NCI-H345 (cell line): ENCODE data around the gene INHBE.
"Not testable (repeated sequence)": the region's sequence is repeated elsewhere in the genome, so short reads cannot be mapped to it uniquely, and the experiment has no call there.

Experiments
- DNase-seq: peaks from one replicate; lab custom pipeline; 2025; lab: John Stamatoyannopoulos, UW

INHBE gene, protein sequence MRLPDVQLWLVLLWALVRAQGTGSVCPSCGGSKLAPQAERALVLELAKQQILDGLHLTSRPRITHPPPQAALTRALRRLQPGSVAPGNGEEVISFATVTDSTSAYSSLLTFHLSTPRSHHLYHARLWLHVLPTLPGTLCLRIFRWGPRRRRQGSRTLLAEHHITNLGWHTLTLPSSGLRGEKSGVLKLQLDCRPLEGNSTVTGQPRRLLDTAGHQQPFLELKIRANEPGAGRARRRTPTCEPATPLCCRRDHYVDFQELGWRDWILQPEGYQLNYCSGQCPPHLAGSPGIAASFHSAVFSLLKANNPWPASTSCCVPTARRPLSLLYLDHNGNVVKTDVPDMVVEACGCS

DNA sequence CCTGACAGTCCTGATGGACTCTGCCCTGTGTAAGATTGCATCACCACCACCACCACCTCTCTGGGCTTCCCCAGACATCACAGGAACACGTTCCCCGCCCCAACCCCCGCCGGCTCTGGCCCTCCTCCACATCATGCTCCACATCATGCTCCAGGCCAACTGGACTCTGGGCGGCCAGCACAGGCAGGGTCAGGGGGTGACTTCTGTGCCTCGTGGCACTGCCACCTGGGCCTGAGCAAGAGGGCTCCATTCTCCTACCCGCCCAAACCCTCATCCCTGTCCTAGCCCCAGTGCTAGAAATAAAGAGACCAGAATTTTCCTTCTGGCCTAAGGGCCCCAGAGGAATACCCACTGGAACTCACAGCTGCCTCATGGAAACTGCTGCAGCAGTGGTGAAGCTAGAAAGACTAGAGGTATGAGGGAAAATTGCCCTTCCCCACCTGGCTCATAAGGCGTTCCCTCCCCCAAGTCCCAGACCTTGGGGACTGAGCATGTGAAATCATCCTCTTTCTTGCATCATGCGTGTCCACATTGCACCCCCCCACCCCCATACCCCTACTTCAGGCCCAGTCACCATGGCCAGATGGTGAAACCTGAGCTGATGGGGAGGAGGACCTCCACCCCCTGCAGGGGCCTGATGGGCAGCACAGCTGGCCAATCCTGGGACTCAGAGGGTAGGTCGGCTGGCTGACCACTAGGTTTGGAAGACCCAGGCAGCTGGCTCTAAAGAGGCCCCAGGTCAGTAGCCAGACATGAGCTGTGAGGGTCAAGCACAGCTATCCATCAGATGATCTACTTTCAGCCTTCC, at the start of gene INHBE:
INHBE (plus strand) TSS at position 742 of the 808 bp plus-strand sequence. CDS start 230 bp downstream, outside the sequence.
- no peak for DNase-seq

DNA sequence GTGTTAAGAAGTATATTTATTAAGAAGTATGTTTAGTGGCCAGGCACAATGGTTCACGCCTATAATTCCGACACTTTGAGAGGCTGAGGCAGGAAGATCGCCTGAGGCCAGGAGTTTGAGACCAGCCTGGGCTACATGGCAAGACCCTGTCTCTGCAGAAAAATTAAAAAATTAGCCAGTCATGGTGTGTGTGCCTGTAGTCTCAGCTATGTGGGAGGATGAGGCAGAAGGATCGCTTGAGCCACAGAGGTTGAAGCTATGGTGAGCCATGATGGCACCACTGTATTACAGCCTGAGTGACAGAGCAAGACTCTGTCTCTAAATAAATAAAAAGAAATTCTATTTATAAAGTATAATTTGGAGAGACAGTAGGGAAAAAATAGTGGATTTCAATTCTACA, 44.6 kb upstream of the INHBE start:
- DNase-seq: no peak

DNA sequence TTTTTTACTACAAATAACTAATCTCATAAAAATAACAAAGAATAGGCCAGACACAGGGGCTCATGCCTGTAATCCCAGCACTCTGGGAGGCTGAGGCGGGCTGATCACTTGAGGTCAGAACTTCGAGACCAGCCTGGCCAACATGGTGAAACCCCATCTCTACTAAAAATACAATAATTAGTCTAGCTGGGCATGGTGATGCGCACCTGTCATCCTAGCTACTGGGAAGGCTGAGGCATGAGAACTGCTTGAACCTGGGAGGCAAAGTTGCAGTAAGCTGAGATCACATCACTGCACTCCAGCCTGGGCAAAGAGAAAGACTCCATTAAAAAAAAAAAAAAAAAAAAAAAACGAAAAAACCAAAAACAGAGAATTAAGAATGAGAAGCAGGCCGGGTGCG, 40.9 kb upstream of the INHBE start:
- DNase-seq: not testable (repeated sequence)

DNA sequence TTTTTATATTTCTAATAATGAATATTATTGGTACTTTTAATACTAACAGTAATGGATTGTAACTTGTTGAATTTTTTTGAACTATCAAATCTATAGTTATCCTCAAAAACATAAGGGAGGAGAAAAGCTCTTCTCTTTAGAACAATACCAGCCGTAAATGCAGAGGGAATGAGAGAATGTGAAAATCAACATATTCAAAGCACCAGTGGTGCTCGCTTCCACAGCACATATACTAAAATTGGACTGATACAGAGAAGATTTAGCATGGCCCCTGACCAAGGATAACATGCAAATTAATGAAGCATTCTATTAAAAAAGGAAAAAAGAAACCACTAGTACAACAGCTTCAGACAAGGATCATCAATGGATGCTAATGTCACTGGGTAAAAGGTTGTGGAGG, 40.0 kb upstream of the INHBE start:
- no peak for DNase-seq

DNA sequence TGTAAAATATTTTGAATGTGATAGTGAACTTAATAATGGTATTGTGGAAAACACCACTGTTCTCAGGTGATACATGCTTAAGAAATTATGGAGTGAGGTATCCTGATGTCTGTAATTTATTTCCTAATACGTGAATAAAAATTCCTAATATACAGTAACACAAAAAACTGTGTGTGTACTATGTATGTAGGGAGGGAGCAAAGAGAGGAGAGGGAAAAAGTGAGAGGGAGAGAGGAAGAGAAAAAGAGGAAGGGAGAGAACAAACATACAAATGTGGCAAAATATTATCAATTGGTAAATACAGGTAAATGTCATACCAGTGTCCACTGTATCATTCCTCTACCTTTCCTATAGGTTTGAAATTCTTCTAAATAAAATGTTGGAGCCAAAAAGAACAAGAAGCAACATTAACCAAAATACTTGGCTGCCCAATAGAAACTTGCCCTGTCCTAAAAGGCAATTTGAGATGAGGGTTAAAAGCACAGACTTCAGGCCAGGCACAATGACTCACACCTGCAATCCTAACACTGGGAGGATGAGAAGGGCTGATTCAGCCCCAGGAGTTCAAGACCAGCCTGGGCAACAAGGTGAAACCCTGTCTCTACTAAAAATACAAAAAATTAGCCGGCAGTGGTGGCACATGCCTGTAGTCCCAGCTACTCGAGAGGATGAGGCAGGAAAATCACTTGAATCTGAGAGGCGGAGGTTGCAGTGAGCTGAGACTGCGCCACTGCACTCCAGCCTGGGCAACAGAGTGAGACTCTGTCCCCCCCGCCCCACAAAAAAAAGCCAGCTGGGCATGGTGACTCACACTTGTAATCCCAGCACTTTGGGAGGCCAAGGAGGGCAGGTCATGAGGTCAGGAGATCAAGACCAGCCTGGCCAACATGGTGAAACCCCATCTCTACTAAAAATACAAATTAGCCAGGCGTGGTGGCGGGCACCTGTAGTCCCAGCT, 38.8 kb upstream of the INHBE start:
- no peak for DNase-seq

DNA sequence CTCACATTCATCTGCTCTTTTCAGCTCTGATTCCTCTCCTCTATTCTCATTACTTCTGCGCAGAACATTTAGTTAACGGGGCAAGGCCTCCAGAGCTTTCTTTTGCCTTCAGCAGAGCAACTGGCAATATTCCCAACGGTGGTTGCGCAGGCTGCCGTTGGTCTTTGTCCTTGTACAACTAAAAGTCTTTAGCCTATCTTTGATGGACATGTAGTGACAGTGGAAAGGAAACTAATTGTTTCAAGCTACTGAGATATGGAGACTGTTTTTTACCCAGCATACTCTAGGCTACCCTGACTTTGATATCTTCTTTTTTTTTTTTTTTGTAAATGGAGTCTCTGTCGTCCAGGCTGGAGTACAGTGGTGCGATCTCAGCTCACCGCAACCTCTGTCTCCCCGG, 36.9 kb upstream of the INHBE start:
- DNase-seq: no peak

DNA sequence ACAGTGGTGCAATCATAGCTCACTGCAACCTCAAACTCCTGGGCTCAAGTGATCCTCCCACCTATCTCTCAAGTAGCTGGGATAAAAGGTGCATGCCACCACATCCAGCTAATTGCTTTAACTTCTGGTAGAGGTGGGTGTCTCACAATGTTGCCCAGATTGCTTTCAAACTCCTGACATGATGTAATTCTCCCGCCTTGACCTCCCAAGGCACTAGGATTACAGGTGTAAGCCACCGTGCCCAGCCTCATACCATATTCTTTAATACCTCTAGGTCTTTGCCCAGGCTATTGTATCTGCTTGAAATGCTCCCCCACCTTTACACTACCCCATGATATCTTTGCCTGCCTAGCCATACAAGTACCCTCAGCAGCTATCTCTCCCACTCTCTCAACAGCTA, 35.6 kb upstream of the INHBE start:
- DNase-seq: no peak

DNA sequence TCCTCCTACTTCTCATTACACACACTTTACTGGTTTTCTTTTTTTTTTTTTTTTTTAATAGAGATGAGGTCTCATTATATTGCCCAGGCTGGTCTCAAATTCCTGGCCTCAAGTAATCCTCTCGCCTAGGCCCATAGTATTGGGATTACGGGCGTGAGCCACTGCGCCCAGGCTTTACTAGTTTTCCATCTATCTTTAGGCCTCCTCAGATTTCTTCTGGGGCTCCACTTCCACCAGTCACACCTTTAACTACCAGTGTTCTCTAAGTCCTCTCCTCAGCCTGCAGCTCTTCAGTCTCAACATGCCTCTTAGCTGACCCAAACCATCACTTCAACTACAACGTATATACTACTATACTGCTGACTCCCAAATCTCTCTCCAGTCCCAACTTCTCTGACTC, 34.6 kb upstream of the INHBE start:
- DNase-seq: no peak

DNA sequence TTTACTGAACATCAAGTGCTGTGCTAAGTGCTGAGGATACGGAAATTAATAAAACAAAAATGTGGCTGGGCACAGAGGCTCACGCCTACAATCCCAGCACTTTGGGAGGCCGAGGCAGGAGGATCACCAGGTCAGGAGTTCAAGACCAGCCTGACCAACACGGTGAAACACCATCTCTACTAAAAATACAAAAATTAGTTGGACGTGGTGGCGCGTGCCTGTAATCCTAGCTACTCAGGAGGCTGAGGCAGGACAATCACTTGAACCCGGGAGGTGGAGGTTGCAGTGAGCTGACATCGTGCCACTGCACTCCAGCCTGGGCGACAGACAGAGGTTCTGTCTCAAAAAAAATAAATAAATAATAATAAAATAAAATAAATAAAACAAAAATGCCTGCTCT, 28.2 kb upstream of the INHBE start:
- DNase-seq: not testable (repeated sequence)

DNA sequence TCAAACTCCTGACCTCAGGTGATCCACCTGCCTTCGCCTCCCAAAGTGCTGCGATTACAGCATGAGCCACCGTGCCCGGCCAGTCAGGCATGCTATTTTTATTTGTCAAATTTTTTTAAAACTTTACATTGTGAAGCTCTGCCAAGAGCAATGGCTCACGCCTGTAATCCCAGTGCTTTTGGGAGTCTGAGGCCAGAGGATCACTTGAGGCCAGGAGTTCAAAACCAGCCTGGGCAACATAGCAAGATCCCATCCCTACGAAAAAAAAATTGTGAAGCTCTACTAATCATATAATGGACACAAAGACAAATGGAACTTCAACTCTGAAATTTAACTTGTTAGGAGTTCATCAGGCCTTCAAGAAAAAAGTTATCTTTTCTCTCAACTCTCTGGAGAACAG, 26.1 kb upstream of the INHBE start:
- no peak for DNase-seq

DNA sequence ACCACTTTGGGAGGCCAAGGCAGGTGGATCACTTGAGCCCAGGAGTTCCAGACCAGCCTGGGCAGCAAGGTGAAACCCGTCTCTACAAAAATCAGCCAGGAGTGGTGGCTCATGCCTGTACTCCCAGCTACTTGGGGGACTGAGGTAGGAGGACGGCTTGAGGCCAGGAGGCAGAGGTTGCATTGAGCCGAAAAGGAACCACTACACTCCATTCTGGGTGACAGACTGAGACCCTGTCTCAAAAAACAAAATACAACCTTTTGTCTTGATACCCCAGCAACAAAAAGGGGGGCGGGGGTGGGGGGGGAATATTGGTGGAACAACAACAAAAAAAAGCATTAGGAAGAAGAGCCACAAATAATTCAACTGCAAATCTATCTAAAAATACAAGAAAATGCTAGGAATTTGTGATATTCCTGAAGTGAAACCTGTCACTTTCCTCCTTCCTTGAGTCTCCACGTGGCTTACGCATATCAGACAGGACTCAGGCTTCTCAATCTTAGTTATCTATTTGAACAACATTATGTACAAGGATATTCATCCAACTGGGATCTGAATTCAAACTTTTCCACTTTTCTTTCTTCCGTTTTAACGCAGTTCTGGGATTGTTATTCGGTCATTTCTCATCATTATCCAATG, 25.5 kb upstream of the INHBE start:
- no peak for DNase-seq

DNA sequence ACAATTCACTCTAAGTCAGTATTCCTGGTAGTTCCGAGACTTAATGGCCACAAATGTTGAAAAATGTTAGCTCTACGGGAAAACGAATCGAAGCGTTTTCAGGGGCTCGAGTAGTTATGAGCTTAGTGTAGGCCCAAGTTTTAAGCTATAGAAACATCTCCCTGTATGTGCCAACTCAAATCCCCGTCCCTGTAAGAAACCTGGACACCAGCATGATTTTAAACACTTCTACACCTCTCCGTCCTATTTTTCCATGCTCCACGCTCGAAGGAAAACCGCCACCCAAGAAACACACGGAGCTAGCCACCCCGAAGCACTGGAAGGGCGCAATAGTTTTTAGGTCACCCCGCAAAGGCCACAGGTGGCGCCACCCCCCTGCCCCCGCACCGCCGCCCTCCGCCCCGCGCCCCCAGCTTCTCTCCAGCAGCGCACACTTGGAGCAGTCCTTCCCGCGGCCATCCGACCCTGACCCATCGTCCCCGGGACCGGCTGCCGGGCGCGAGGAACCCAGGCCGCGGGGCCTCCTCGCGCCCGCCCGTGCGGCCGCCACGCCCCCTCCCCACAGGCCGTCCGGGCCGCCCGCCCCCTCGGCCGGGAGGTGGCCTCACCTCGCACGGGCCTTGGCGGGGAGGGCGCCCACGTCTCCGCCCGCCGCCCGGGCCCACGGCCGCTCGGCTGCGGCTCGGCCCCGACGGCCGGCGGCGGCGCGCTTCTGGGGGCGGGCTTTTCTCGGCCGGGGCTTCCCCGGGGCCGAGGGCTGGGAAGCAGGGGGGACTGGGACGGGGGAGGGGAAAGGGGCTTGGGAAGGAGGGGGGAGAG, 24.8 kb upstream of the INHBE start:
- DNase-seq: no peak

DNA sequence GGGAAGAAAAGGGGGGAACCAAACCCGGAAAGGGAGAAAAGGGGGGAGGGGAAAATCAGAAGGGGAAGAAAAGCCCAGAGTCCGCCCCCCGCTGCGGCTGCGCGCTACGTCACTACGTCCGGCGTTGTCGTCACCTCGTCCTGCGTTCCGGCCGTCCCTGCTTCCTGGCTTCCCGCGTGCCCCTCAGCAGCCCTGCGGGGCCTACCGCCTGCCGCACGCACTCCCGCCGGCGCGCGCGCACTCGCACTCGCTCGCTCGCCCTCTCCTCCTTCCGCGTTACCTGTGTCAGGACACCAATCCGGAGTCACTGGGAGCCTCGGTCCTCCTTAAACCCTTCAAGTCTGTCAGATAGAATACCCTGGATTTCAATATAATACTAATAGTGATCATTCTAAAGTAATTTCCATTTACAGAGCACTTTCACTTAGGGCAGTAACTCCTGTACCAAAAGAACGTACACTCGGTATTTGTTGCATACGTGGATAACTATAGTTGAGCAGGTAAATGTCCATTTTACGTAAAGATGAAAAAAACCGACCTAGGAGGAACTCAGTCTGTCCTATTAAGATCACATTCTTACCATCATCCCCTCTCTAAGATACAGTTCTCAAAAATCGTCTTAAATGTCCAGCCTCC, 24.1 kb upstream of the INHBE start, which contains the start of gene R3HDM2:
R3HDM2 (minus strand) TSS at position 113 of the 636 bp plus-strand sequence. CDS start 120,615 bp downstream, outside the sequence.
- DNase-seq: peak; percentile 96

DNA sequence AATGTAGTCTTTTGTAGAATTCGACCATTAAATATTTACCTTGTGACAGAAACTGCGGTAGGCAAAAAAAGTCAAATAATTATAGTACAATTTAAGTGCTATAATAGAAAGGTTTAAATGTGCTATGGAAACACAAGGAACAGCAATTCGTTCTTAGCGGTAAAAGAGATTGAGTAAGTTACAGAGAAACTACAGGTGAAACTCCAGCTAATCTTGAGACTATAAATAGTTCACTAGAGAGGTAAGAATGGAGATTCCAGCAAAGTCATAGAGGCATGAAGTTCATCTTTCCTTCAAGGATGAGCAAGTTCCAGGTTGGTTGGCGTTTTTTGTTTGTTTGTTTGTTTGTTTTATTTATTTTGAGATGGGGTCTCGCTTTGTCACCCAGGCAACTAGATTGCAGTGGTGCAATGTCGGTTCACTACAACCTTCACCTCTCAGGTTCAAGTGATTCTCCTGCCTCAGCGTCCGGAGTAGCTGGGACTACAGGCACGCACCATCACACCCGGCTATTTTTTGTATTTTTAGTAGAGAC, 23.4 kb upstream of the INHBE start:
- DNase-seq: no peak

DNA sequence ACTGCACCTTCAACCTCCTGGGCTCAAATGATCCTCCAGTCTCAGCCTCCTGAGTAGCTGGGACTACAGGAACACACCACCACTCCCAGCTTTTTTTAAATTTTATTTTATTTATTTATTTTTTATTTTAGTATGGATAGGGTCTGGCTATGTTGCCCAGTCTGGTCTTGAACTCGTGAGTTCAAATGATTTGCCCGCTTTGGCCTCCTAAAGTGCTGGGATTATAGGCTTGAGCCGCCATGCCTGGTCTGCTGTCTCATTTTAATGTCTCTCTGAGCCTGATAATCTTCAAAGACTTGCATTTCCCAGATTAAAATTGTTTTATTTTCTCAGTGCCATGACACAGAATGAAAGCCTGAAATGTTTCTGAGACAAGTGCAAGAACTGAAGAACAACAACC, 21.7 kb upstream of the INHBE start:
- no peak for DNase-seq

DNA sequence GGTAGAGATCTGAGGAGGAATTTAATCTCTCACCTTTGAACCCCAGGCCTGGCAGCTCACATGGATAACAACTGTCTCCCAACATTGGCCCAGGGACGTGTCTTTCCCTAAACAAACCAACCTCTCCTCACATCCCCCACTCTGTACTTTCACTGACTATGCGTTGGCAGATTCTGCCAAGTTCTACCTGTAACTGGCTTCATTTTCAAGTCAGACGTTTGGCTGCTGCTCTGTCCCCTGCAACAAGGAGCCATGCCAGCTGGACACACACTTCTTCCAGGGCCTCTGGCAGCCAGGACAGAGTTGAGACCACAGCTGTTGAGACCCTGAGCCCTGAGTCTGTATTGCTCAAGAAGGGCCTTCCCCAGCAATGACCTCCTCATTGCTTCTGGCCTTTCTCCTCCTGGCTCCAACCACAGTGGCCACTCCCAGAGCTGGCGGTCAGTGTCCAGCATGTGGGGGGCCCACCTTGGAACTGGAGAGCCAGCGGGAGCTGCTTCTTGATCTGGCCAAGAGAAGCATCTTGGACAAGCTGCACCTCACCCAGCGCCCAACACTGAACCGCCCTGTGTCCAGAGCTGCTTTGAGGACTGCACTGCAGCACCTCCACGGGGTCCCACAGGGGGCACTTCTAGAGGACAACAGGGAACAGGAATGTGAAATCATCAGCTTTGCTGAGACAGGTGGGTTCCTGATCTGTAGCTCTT, 20.4 kb upstream of the INHBE start, which contains the start of gene INHBC:
INHBC (plus strand) TSS at position 268 of the 707 bp plus-strand sequence; CDS start at position 371, 103 bp downstream.
- DNase-seq: no peak

DNA sequence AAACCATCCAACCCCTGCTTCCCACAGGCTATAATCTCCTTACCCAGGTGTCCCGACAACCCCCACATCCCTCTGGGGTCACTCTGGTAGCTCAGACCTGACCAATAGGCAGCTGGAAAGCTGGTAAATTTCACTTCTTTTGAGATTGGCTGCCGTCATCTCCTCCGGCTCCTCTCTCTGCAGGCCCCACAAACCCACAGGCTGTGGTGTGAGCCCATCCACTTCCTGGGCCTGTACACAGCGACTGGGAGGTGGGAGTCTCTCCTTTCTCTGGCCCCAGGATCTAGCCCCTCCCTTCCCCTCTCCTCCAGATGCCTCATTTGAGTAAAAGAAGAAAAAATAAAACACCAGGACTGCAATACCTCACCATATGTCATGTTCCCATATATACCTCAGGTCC, 19.8 kb upstream of the INHBE start:
- DNase-seq: no peak

DNA sequence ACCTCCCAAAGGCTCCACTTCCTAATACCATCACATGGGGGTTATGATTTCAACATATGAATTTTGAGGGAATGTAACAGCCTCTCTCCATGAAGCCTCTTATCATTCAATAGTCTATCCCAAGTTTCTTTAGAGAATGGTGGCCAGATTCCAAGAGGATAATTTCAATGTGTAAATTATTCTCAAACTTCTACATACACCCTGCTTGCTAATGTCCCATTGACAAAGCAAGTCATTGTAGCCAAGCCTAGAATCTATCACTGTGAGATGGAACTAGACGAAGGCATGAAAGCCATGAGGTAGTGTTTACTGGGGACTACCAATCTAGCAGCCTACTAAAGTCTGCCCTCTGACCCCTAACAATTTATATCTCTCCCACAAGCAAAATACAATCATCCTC, 16.7 kb upstream of the INHBE start:
- DNase-seq: no peak

DNA sequence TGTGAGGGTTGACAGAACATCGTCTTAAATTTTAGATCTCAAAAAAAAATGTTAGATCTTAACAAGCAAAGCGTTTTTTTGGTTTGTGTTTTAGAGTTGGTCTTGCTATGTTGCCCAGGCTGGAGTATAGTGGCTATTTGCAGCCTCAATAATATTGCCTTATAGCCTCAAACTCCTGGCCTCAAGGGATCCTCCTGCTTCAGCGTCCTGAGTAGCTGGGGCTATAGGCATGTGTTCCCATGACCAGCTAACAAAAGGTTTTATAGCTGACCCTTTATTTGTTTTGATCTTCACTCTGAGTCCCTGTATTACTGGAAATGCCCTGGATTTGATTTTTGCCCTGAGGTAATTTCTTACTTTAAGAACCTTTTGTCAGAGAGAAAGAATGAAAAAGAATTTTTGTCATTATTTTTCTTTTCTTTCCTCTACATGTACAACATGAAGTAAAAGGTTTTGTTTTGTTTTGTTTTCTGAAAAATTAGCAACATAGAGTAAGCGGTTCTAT, 15.3 kb upstream of the INHBE start:
- DNase-seq: no peak
